Measurements from ENCODE around the gene SLC22A6. TPM values are rescaled to one million over a fixed set of nuclear protein-coding genes. Genes with fewer than 3 reads are reported as not detected.

SLC22A6 gene, protein sequence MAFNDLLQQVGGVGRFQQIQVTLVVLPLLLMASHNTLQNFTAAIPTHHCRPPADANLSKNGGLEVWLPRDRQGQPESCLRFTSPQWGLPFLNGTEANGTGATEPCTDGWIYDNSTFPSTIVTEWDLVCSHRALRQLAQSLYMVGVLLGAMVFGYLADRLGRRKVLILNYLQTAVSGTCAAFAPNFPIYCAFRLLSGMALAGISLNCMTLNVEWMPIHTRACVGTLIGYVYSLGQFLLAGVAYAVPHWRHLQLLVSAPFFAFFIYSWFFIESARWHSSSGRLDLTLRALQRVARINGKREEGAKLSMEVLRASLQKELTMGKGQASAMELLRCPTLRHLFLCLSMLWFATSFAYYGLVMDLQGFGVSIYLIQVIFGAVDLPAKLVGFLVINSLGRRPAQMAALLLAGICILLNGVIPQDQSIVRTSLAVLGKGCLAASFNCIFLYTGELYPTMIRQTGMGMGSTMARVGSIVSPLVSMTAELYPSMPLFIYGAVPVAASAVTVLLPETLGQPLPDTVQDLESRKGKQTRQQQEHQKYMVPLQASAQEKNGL
- total RNA-seq = not detected in 2 replicates

DNA sequence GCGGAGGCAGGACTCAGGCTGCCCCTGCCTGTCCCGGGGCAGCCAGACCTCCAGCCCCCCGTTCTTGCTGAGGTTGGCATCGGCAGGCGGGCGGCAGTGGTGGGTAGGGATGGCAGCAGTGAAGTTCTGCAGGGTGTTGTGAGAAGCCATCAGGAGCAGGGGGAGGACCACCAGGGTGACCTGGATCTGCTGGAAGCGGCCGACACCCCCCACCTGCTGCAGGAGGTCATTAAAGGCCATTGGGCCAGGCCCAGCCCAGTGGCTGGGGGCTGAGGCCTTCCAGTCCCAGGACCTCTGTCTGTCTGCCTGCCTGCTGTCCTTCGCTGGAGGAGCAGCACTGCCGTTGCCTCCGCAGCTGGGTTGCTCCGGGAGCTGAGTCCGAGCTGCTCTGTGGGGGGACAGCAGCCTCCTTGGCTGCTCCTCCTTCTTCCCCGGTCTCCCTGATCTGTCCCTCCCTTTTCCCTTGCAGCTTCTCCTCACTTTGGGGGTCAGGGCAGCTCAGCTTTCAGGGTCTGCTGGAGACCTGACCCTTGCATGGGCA lies at the start of gene SLC22A6:
Gene SLC22A6, minus strand, starts transcription at position 517 of the 541 bp plus-strand sequence. Its CDS starts 277 bp downstream, at position 240.

DNA sequence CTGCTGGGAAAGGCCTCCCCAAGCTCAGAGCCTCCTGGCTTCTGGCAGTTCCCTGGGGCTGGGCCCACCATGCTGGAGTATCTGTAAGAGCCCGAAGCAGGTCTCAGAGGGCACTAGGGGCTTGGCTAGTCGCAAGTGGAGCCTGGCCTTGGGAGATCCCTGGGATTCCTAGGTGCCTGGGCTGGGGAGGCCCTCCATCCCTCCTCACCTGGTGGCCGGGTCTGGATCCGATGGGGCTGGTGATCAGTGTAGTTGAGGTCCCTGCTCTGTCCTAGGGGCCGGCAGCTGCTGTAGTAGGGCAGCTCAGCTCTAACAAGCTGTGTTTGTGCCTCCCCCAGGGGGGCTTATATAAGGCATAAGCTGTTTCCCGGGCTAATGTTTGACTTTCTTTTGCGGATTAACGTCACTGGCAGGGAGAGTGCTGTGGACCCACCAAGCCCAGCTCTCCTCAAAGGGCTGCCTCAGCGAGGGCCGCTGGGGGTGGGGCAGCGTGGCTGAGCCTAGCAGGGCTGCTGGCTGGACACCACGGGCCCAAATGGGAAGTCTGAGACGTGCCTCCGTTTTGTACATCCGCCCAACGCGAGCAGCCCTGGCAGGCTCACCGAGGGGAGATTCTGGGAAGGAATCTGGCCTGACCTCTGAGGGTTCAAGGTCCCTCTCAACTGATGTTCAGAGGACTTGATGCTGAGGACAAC lies 30.9 kb upstream of the SLC22A6 start, which contains the start of gene SLC22A8:
Gene SLC22A8, minus strand, starts transcription at position 321 of the 695 bp plus-strand sequence. CDS start 883 bp downstream, outside the sequence.

Other genes starting within 250 kb of the SLC22A6 start
- gene ZBTB3, start 230.8 kb downstream of the SLC22A6 start, total RNA-seq = 5.0 and 6.1 TPM in 2 replicates
- gene POLR2G, start 223.4 kb downstream of the SLC22A6 start, total RNA-seq = 125 and 151 TPM in 2 replicates
- gene TAF6L, start 213.6 kb downstream of the SLC22A6 start, total RNA-seq = 11.5 and 22.3 TPM in 2 replicates
- 46.2 and 52.1 TPM in 2 replicates for gene TMEM179B, start 197.6 kb downstream of the SLC22A6 start, total RNA-seq
- 42.2 and 53.8 TPM in 2 replicates for gene TMEM223, start 193.0 kb downstream of the SLC22A6 start, total RNA-seq
- gene NXF1, start 179.5 kb downstream of the SLC22A6 start, total RNA-seq = 21.8 and 26.4 TPM in 2 replicates
- gene STX5, start 152.9 kb downstream of the SLC22A6 start, total RNA-seq = 26.9 and 37.9 TPM in 2 replicates
- gene TEX54, start 152.1 kb downstream of the SLC22A6 start, total RNA-seq = not detected in 2 replicates
- gene WDR74, start 145.4 kb downstream of the SLC22A6 start, total RNA-seq = 65.8 and 125 TPM in 2 replicates
- gene SLC3A2, start 104.1 kb downstream of the SLC22A6 start, total RNA-seq = 855 and 957 TPM in 2 replicates
- not detected in 2 replicates for gene CHRM1, start 63.6 kb downstream of the SLC22A6 start, total RNA-seq
- not detected in 2 replicates for gene SLC22A8, start 30.9 kb upstream of the SLC22A6 start, total RNA-seq
- gene SLC22A24, start 159.3 kb upstream of the SLC22A6 start, total RNA-seq = not detected in 2 replicates

Measured in hair follicular keratinocyte (primary cell).